Measurements from ENCODE around the gene C12orf42.

DNA sequence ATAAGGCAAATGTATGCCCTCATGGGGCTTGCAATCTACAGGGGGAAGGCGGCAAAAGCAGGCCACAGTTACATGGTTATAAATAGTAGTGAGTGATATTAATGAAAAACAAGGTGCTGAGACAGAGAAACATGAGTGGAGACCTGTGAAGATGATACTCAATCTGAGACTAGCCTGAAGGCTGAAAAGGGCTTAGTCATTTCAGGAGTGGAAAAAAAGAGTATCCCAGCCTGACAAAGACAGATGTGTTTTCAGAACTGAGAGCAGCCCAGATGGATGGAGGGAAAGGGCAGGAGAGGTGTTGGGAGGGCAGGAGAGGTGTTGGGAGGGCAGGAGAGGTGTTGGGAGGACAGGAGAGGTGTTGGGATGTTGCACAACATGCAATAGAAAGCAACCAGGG is 181.9 kb downstream of the C12orf42 start:
- TF ChIP-seq EZH2 (IDR thresholded peaks at IDR 0.05; ENCODE audit: low read depth), result no peak
- no peak for TF ChIP-seq CTCF (conservative IDR thresholded peaks at IDR 0.05)
